ENCODE measurements around the gene ZNF260. TPM values are rescaled to one million over a fixed set of nuclear protein-coding genes. Genes with fewer than 3 reads are reported as not detected.

The ZNF260 gene
- total and polyA plus RNA-seq, 2 of the 13 experiments (the other 11 are each of a cell fraction or from before 2014, with no cell fraction given), result 2.8 to 10.5 TPM

GRCh38 chr19:36527341-36527740 is 730 bp downstream of the ZNF260 start:
- ATAC-seq, result no peak
- intact Hi-C loops (cut with micrococcal nuclease; ENCODE audit: unreplicated experiment), result loop anchor here (2.0 kb wide), 1 partner anchor 39 kb away; the partner anchor contains the start of gene ZNF566
- WGBS (ENCODE audit: low lambda C conversion rate), result 10% methylated on average over 5 of the region's 5 CpGs
- Histone ChIP-seq H3K27ac (ENCODE audit: extremely low read length, insufficient read depth, low read length) (peak overlapping the region; percentile 86), H3K4me2 (ENCODE audit: low read depth, low read length) (peak overlapping the region; percentile 100), H3K9me3 (ENCODE audit: low read length) (peaks cover 18% of the 10 kb centered on the region), H3K36me3 (replicated peaks in 1 of 2; ENCODE audit: control insufficient read depth in 1 of 2, insufficient read depth in 2 of 2, low read length in 2 of 2) (peaks cover 0 to 12% of the 10 kb centered on the region in 2 experiments; a peak in 2 of 5 replicates), H3K4me3 (replicated peaks in 1 of 3; ENCODE audit: insufficient read depth in 1 of 3, low read depth in 2 of 3, low read length in 3 of 3) (peak overlapping the region; percentile 73 to 93 (median 85); a peak in 5 of 6 replicates), H2AFZ (ENCODE audit: low read length) (no peak overlapping the region), H3K4me1 (ENCODE audit: insufficient read depth, low read length) (peaks cover 18% of the 10 kb centered on the region), H3K79me2 (ENCODE audit: insufficient read depth, low read length) (peaks cover 23% of the 10 kb centered on the region), H3K27me3 (ENCODE audit: control insufficient read depth in 1 of 2, insufficient read depth in 2 of 2, low read length in 2 of 2) (no peaks in the 10 kb centered on the region; a peak in 1 of 5 replicates), H4K20me1 (ENCODE audit: insufficient read depth, low read length) (no peaks in the 10 kb centered on the region), H3K9ac (ENCODE audit: insufficient read depth, low read depth, low read length) (peak overlapping the region; percentile 90)
- ChIA-PET POLR2A (interaction anchor here (1.6 kb wide), 1 partner anchor 78 kb away, joined by 11 read pairs; the partner anchor contains the start of gene ZNF382), CTCF (ENCODE audit: low intra/inter-chr PET ratio, low total read pairs) (no interaction called here)
- TSS peak; percentile 77 for BruUV-seq (replicated peaks)
- TF ChIP-seq SP2 (CRISPR knock-in tag; IDR thresholded peaks at IDR 0.05) (no peak), ZBTB46 (CRISPR knock-in tag; IDR thresholded peaks at IDR 0.05; ENCODE audit: borderline replicate concordance) (no peak), GATAD2A (CRISPR knock-in tag; IDR thresholded peaks at IDR 0.05) (no peak)
- TF ChIP-seq, protein P1, sequence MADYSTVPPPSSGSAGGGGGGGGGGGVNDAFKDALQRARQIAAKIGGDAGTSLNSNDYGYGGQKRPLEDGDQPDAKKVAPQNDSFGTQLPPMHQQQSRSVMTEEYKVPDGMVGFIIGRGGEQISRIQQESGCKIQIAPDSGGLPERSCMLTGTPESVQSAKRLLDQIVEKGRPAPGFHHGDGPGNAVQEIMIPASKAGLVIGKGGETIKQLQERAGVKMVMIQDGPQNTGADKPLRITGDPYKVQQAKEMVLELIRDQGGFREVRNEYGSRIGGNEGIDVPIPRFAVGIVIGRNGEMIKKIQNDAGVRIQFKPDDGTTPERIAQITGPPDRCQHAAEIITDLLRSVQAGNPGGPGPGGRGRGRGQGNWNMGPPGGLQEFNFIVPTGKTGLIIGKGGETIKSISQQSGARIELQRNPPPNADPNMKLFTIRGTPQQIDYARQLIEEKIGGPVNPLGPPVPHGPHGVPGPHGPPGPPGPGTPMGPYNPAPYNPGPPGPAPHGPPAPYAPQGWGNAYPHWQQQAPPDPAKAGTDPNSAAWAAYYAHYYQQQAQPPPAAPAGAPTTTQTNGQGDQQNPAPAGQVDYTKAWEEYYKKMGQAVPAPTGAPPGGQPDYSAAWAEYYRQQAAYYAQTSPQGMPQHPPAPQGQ (CRISPR knock-in tag; IDR thresholded peaks at IDR 0.05; ENCODE audit: borderline replicate concordance), result no peak
- in situ Hi-C loops (cut with HindIII; ENCODE audit: extremely low pct_ligation_motif_present, low pct_unique_long_range_greater_than_20kb), result no loop called here
- no peak for DNase-seq (ENCODE audit: low spot score)
- no peak for FAIRE-seq

Data from HepG2 (cell line).